GM19324 (cell line): ENCODE results near the gene DCTN4.

Source experiments
- ATAC-seq: cut with Tn5 transposase; IDR thresholded peaks from one replicate; pipeline ENCODE4 v1.9.1; 2021; ENCODE audit warnings: mild to moderate bottlenecking, moderate library complexity; ENCODE audit not compliant: unreplicated experiment, low FRiP score

DCTN4 gene

DNA sequence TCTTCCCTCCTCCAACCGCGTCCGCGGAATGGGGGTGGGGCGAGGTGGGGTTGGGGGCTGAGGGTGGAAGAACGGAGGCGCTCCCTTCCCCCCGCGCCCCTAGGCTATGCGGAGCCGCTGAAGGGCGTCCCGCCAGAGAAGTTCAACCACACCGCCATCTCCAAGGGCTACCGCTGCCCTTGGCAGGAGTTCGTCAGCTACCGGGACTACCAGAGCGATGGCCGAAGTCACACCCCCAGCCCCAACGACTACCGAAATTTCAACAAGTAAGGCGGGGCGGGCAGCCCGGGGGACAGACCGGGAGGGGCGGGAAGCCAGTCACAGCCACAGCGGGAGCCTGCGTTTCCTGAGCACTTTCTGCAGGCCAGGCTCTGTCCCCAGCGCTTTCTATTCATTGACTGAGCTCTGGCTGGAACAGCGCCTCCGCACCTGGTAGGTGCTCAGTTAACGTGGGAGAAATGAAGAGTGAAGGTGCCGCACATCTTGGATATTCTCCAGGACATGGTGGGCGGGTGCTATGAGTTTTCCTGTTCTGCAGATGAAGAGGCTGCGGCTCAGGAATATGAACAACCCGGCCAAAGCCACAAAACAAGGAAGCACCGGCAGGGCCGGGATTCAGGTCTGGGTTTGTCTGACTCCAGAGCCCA, 86.5 kb downstream of the DCTN4 start:
- no peak for ATAC-seq

DNA sequence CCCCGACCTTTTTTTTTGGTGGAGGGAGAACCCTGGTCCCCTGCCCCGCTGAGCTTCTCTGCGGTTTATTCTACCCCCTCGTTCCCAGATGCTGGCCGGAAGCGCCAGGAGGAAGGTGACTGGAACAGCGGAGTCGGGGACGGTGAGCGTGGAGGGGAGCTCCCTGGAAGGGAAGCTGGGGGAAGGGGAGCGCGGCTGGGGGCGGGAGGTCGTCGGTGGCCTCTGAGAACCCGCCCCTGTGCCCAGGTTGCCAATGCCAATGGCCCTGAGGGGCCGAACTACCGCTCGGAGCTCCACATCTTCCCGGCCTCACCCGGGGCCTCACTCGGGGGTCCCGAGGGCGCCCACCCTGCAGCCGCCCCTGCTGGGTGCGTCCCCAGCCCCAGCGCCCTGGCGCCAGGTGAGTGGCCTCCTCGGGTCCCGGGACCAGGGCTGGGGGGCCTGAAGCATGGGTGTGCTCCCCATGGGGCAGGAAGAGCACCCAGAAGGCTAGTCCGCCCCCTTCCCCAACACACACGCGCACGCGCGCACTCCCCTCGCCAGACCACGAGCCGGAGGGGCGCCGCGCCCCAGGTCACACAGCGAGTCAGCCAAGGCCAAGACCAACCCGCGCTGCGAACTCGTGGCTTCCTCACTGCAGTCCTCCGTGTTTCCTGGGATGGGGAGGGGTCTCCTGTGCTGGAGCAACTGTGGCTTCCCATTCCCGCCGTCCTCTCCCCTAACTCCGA, 87.1 kb downstream of the DCTN4 start:
- ATAC-seq: no peak

DNA sequence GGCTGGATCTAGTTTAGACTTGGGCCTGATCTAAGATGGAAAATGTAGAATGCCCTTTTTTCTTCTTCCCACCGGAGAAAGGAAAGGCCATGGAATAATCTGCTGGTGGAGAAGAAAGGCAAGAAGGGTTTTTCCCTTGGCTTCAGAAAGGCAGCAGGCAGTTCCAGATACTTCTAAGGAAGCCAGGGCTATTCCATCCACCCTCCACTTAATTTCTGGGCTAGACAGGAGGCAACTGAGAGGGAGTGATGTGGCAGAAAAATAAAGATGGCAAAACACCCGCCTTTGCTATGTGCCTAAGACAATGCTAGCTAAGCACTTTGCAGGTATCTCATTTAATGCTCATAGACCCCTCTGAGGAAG, 87.9 kb downstream of the DCTN4 start:
- ATAC-seq: no peak

DNA sequence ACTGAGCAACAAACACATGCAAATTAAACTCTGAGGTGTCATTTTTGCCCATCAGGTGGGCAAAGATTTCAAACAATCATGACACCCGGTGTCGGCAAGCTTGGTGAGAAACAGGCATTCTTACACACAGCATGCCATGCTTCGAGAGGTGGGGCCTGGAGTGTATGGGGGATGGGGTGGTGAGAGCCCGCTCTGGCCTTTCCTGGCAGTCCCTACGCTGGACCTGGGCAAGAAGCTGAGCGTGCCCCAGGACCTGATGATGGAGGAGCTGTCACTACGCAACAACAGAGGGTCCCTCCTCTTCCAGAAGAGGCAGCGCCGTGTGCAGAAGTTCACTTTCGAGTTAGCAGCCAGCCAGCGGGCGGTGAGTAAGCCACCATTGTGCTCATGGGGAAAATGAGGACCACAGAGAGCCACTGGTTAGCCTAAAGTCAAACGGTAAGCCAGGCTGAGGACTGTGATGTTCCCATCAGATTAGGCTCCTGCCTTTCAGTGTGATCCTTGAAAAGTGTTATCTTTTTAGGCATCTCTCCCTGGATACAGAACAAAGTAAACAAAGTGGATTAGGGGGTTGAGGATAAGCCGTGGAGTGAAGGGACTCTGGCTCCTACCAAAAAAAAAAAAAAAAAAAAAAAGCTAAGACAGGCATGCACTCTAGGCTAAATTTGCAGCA, 88.4 kb downstream of the DCTN4 start:
- ATAC-seq: no peak

DNA sequence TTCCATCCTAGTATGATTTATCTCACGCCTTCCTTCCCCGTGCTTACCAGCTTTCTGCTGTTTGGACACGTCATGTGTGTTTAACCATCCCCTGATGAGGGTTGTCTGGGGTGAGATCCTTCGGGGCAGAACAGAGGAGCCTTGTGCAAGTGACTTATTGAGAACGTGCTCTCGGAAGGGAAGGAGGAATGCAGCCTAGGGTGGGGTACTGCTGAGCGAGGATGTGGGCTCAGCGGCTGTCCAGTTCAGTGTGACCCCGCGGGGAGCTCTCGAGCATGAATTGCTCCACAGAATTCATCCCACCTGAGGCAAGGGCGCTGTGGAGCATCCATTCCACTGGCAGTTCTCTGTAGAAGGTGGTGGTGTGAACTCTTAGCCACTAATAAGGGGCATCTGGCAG, 93.8 kb downstream of the DCTN4 start:
- ATAC-seq: no peak

DNA sequence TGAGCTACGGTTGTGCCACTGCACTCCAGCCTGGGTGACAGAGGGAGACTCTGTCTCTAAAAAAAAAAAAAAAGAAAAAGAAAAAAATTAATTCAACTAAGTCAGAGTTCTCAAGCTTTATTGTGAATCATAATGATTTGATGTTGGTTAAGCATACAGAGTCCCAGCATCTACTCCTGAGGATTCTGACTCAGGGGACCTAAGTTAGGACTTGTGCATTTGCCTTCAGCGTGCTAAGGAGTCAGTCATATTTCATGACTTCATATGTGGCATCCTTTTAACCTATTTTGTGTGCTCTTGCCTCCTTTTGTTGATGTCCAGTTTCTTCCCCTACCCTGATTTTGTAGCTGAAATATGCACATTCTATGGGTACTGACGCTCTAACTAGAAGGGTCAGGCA, 94.9 kb downstream of the DCTN4 start:
- no peak for ATAC-seq

DNA sequence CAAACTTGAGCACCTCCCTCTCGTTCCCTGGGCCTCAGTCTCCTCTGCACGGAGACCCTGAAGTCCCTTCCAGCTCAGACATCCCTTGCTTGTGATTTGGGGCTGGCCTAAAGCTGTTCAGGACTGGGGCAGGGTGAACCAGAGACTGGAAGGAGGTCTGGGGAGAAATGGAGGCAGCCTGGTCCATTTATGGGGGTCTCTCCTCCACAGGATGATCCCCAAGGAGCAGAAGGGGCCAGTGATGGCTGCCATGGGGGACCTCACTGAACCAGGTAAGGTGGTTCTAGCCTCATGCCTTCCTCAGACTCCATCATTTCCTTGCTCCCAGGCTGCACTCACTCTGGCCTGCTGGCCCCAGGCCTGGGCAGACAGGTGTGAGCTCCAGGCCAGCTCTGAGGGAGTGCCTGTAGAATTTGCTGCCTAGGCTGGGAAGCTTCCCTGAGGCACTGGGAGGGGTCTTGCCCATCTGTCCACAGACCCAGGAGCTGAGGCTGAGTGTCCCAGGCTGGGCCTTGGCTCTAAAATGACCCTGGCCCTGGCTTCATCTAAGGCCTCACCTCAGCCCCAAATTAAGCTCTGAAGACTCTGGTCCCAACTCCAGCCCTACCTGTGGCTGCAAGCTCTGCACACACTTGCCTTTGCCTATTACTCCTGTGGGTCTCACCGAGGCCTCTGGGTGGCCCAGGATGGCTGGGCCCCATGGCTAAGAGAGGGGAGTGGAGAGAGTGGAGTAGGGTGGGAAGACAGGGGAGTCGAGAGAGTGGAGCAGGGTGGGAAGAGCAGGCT, 95.9 kb downstream of the DCTN4 start:
- no peak for ATAC-seq

DNA sequence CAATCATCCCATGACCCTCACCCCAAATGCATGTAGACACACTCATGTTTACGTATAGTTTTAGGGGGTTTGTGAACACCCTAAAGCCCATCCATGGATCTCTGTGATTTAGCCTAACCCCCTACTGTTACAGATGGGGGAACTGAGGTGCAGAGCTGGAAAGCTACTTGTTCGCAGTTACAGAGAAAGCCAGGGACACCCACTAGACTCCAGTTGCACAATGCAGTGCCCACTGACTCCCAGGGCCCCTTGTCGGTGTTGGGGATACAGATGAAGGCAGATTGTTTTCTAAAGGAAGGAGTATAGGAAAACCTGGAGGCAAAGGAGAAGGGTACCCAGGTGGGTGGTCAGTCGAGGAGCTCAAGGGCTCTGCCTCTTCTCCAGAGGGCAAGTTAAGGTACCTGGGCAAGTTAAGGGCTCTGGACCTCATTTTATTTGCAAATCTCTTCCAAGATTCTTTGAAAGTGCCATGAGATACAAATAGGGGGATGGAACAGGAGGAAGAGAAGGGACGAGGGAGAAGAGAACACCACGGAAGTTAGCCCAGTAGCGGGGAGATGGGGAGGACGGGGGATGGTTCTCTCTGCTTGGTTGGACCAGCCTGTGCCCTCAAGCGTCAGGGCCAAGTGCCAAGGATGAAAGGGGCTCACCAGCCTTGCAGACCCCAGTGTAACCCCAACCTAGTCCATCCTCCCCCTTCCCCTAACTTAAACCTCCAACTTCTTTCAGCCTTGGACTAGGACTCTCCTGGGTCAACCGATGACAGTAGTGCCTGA, 96.8 kb downstream of the DCTN4 start:
- no peak for ATAC-seq

DNA sequence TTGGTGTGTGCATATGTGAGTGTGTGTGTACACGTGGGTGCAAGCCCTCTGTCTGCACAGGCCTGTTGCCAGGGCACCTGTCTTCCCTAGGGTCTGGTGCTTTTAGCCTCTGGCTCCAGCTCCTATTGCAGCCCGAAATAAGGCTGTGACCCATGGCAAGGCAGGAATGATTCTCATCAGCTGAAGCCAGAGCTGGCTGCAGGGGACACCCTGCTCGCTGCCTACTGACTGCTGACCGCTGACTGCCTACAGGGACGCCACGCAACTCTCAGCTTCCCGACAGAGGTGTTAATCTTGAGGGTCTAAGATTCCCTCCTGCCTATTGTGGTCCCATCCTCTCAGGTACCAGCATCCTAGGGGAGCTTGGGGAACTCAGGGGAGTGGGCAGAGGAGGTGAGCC, 97.7 kb downstream of the DCTN4 start, which contains the start of gene MYOZ3:
MYOZ3 (plus strand) TSS at position 166 of the 400 bp plus-strand sequence. CDS start 1,691 bp downstream, outside the sequence.
- ATAC-seq: no peak

DNA sequence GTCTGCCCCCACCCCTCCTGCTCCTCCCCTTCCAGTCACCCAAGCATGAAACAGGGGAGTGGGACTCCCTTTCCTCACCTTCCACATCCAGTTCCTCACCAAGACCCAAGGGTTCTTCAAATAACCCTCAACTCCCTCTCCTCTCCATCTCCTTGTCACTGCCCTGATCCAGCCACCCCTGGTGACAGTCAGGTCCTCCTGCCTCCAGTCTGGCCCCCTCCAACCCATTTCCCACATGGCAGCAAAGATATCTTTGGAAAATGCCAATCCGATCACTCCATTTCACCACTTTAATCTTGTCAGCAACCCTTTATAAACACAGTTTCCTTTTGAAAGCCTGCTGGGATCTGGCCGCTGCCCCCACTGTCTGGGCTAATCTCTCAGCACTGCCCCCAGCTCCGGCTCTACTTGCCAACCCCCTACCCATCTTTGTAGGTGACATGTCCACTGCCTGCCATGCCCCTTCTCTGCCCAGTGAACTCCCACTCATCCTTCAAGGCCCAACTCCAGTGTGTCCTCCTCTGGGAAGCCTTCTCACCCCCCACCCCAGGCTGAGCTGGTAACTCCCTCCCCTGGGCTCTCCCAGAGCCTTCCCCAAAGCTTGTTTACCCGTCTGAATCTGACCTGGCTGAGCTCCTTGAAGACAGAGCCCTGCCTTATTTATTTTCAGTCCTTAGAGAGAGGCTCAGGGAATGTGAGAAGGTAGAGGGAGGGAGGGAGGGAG, 98.5 kb downstream of the DCTN4 start:
- ATAC-seq: no peak

DNA sequence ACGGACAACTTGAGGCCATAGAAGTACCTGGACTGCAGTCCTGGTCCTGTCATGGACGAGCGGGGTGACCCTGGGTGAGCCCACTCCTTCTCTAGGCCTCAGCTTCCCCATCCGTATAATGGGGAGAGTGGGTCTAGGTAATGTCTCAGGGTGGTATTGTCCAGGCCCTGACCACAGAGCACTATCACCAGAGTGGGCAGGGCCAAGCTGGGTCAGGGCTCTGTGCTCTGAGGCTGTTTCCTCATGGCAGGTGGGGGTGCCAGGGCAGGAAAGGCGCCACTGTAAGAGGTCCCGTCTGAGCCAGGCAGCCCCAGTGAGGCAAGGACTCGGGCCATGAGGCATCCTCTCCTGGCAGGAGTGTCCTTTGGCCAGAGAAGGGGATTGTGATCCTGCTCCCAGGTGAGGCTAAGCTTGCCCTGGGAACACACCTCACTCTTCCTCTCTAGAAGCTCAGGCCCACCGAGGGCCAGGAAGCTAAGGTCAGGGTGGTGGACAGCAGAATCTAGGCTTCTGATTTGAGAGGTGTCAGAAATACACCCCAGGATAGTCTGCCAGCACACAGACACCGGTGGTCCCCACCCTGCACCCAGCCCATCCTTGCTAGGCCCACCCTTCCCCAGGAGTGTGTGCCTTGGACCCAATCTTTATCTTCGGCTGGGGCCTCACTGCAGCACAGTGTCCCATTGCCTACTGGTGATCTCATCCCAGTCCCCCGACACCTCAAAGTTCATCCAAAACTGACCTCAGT, 99.3 kb downstream of the DCTN4 start:
- no peak for ATAC-seq

DNA sequence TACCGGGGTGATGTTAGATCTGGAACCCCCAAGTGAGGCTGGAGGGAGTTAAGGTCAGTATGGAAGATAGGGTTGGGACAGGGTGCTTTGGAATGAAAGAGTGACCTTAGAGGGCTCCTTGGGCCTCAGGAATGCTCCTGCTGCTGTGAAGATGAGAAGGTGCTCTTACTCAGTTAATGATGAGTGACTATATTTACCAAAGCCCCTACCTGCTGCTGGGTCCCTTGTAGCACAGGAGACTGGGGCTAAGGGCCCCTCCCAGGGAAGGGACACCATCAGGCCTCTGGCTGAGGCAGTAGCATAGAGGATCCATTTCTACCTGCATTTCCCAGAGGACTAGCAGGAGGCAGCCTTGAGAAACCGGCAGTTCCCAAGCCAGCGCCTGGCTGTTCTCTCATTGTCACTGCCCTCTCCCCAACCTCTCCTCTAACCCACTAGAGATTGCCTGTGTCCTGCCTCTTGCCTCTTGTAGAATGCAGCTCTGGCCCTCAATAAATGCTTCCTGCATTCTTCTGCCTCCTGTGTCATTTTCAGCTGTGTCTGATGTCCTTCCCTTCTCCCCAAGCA, 100.0 kb downstream of the DCTN4 start:
- no peak for ATAC-seq
